DND-41 (cell line): ENCODE results near the gene WFIKKN1.

Source experiments
- CTCF ChIP-seq: IDR thresholded peaks from 2 replicates; pipeline ENCODE4 v1.5.1; 2012; ENCODE audit warnings: borderline replicate concordance, low read length, moderate library complexity, mild to moderate bottlenecking; ENCODE audit not compliant: poor library complexity, severe bottlenecking; ENCODE audit errors: extremely low read depth
- EZH2 ChIP-seq: IDR thresholded peaks from 3 replicates; pipeline ENCODE4 v1.6.1; 2012; ENCODE audit warnings: borderline replicate concordance, low read depth, mild to moderate bottlenecking, moderate library complexity, low read length, inconsistent platforms; ENCODE audit not compliant: severe bottlenecking

- no peak for TF ChIP-seq CTCF
- TF ChIP-seq EZH2 = no peak
These were observed 49.2 kb downstream of the WFIKKN1 start, which contains the start of gene STUB1 for GRCh38 chr16:679814-680624.
